NCI-H146 treated with DMSO at 0.1 percent for 48 hours (cell line): ENCODE measurements around the gene PDCD11.
A peak's percentile ranks its signal among the peaks of the same experiment; 100 is the strongest.
"Not testable (repeated sequence)": the region's sequence is repeated elsewhere in the genome, so short reads cannot be mapped to it uniquely, and the experiment has no call there.

Source experiments
- DNase-seq: peaks from one replicate; lab custom pipeline; 2025; ENCODE audit not compliant: unreplicated experiment; lab: John Stamatoyannopoulos, UW

The PDCD11 gene, protein sequence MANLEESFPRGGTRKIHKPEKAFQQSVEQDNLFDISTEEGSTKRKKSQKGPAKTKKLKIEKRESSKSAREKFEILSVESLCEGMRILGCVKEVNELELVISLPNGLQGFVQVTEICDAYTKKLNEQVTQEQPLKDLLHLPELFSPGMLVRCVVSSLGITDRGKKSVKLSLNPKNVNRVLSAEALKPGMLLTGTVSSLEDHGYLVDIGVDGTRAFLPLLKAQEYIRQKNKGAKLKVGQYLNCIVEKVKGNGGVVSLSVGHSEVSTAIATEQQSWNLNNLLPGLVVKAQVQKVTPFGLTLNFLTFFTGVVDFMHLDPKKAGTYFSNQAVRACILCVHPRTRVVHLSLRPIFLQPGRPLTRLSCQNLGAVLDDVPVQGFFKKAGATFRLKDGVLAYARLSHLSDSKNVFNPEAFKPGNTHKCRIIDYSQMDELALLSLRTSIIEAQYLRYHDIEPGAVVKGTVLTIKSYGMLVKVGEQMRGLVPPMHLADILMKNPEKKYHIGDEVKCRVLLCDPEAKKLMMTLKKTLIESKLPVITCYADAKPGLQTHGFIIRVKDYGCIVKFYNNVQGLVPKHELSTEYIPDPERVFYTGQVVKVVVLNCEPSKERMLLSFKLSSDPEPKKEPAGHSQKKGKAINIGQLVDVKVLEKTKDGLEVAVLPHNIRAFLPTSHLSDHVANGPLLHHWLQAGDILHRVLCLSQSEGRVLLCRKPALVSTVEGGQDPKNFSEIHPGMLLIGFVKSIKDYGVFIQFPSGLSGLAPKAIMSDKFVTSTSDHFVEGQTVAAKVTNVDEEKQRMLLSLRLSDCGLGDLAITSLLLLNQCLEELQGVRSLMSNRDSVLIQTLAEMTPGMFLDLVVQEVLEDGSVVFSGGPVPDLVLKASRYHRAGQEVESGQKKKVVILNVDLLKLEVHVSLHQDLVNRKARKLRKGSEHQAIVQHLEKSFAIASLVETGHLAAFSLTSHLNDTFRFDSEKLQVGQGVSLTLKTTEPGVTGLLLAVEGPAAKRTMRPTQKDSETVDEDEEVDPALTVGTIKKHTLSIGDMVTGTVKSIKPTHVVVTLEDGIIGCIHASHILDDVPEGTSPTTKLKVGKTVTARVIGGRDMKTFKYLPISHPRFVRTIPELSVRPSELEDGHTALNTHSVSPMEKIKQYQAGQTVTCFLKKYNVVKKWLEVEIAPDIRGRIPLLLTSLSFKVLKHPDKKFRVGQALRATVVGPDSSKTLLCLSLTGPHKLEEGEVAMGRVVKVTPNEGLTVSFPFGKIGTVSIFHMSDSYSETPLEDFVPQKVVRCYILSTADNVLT (N-terminal part only)

DNA sequence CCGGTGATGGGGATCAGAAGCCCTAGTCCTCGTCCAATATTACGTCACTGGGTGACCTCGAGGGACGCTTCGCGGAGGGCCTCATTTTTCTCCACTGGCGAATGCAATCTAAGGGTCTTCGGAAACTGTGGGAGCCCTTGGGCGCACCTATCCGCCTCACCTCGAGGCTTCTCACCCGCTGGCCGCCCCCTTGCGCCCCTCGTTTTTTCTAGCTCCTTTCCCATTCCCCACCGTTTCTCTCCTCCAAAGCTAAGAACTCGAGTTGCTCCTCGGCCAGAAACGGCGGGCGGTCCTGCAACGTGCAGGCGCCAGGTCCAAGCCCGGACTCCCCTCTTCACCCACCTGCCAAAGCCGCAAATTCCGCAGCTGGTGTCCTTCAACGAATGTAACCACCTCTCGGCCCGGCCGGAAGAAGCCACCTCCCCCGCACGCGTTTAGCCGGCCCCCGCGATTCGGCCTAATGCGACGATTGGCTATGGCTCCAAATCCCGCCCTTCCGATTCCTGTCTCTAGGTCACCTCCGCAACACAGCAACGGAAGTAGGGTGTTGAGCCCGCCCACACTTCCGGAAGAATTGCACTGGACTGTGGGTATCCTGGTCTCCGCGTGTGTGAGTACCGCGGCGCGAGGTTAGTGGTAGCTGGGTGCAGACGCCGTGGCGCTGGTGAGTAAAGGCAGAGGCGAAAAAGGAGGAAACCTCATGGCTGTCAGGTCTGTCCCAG is at the start of gene PDCD11, which contains the start of gene ATP5MK:
Gene PDCD11, plus strand, starts transcription at position 560 of the 722 bp plus-strand sequence. CDS start 1,801 bp downstream, outside the sequence.
Gene ATP5MK, minus strand, starts transcription at position 409 of the 722 bp plus-strand sequence. CDS start 4,018 bp downstream, outside the sequence.
- DNase-seq = peak; percentile 97

DNA sequence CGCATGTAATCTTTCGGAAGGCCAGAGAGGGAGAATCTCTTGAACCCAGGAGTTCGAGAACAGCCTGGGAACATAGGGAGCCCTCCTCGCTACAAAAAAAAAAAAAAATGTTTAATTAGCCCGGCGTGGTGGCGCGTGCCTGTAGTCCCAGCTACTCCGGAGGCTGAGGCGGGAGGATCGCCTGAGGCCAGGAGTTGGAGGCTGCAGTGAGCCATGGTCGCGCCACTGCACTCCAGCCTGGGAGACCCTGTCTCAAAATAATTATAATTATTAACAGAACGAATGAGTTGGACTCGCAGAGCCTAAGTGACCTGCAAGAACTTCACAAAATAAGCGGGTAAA is 46.3 kb upstream of the PDCD11 start:
- no peak for DNase-seq

DNA sequence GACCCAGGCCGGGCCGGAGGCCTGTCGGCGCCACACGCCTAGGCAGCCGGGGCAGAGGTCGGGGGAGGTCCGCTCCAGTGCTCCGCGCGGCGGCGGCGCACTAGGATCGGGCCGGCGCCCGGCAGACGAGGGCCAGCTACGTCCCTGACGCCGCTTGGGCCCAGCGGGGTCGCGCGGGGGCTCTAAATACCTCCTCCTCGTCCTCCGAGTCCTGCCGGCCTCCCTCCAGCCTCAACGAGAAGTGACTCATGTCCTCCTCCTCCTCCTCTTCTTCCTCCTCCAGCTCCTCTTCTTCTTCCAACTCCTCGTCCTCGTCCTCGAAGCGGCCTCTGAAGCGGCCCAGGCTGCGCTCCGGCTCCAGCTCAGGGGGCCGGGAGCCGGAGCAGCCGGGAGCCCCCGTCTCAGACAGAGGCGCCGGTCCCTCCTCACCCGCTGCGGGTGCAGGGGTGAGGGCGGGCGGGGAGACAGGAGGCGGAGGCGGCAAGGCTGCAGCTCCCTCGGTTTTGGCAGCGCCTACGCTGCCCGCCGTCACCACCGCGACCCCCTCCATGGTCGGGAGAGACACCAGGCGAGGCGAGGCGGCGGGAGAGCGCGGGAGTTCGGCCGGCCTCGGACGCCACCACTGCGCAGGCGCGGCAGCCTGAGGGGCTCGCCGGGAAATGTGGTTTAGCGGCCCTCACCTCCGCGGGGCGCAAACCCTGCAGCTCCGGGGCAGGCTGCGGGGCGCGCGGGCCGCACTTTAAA is 45.7 kb upstream of the PDCD11 start, which contains the start of gene PCGF6:
Gene PCGF6, minus strand, starts transcription at position 624 of the 744 bp plus-strand sequence. Its CDS starts 74 bp downstream, at position 550.
- peak; percentile 75 for DNase-seq

DNA sequence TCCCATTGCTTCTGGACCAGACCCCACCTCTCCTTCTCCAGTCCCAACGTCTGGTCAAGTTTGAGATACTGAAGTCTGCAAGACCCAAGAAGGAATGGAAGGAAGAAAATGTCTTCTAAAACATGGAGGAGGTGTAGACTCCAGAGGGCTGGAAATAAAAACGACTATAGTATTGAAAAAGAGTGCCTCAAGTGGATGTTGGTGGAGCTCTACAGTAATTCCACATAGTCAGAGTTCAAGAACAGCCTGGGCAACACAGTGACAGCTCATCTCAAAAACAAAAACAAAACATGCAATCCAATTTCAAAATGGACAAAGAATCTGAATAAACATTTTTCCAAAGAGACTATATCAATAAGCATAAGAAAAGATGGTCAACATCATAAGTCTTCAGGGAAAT is 43.1 kb upstream of the PDCD11 start:
- DNase-seq = no peak

DNA sequence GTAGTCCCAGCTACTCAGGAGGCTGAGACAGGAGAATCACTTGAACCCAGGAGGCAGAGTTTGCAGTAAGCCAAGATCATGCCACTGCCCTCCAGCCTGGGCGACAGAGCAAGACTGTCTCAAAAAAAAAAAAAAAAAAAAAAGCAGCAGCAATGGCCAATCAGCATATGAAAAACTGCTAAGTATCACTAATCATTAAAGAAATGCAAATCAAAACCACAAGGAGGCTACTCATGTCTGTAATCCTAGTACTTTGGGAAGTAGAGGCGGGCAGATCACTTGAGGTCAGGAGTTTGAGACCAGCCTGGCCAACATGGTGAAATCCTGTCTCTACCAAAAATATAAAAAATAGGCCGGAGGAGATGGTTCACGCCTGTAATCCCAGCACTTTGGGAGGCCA is 41.9 kb upstream of the PDCD11 start:
- DNase-seq = not testable (repeated sequence)

DNA sequence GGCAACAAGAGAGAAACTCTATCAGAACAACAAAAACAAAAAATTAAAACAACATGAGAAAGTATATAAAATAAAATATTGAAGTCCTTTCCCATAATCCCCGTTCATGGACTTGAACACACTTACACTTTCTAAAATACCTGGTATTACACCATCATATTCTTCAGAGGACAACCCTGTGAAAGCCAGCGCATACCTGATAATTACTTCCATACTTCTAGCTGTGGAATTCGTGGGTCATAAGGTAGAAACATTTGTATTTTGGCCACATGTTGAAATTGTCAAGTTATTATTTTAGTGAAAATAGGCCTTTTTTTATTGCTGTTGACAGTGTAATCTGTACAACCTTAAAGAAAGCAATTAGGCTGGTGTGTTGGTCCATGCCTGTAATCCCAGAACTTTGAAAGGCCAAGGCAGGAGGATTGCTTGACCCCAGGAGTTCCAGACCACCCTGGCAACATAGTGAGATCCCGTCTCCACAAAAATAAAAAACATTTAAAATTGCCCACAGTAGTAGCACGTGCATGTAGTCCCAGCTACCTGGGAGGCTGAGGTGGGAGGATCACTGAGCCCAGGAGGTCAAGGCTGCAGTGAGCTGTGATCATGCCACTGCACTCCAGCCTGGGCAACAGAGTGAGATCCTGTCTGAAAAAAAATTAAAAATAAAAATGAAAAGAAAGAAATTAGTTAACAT is 40.4 kb upstream of the PDCD11 start:
- DNase-seq = no peak

DNA sequence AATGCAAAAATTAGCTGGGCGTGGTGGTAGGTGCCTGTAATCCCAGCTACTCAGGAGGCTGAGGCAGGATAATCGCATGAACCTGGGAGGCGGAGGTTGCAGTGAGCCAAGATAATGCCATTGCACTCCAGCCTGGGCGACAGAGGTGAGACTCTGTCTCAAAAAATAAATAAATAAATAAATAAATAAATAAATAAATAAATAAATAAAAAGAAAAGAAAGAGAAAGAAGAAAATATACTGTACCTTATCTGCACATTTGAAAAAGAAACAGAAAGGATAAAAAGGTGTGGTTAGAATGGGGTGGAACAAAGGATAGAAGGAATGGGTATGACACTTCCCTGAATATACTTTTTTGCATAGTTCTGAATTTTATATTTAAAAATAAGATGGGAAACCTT is 36.9 kb upstream of the PDCD11 start:
- DNase-seq = not testable (repeated sequence)

DNA sequence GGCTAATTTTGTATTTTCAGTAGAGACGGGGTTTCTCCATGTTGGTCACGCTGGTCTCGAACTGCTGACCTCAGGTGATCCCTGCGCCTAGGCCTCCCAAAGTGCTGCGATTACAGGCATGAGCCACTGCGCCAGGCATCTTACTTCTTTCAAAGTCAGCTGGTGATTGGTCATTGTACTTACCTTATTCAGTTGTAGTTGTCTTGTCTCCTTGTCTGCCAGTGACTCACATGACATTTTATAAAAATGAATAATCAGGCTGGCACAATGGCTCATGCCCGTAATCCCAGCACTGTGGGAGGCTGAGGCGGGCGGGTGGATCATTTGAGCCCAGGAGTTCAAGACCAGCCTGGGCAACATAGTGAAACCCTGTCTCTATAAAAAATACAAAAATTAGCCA is 35.6 kb upstream of the PDCD11 start:
- DNase-seq = not testable (repeated sequence)

DNA sequence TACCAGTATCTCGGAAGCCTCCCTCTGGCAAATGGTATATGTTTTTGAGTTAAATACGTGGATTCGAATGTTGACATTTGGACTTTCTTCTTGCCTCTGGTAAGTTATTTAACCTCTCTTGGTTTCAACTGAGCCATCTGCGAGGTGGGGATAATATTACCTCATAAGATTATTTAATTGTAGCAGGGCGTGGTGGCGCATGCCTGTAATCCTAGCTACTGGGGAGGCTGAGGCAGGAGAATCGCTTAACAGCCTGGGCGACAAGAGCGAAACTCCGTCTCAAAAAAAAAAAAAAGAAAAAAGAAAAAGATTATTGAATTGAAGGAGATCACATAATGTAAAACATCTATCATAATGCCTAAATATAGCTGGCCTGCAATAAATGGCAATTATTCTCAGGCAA is 29.0 kb upstream of the PDCD11 start:
- DNase-seq = no peak

DNA sequence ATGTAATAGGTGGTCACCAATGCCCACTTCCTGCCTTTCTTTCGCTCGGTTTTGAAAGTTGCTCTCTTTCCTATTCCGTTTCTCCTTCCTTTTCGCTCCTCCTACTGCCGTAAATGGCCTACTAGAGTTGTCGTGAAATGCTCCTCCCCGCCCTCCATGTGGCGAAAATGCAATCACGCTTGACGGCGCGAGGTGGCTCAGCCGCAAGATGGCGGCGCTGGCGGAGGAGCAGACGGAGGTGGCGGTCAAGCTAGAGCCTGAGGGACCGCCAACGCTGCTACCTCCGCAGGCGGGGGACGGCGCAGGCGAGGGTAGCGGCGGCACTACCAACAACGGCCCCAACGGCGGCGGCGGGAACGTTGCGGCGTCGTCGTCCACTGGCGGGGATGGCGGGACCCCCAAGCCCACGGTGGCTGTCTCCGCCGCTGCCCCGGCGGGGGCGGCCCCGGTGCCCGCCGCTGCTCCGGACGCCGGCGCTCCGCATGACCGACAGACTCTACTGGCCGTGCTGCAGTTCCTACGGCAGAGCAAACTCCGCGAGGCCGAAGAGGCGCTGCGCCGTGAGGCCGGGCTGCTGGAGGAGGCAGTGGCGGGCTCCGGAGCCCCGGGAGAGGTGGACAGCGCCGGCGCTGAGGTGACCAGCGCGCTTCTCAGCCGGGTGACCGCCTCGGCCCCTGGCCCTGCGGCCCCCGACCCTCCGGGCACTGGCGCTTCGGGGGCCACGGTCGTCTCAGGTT is 28.5 kb upstream of the PDCD11 start, which contains the start of gene TAF5:
Gene TAF5, plus strand, starts transcription at position 195 of the 737 bp plus-strand sequence. Its CDS starts 14 bp downstream, at position 209.
- peak; percentile 95 for DNase-seq

DNA sequence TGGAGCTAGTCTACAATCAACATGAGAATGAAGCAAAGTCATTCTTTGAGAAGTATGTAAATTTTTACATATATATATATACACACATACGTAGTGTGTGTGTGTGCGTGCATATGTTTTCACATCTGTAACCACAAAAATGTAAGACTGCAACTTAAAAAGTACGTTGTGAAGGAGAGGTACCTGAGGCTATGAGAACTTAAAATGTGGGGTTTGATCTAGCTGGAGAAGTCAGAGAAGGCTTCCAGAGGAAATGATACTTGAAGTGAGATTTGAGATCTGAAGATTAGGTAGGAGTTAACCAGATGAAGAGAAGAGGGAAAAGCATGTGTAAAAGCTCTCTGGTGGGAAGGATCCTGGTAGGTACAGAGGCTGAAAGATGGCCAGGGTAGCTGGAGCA is 22.9 kb upstream of the PDCD11 start:
- DNase-seq = no peak

DNA sequence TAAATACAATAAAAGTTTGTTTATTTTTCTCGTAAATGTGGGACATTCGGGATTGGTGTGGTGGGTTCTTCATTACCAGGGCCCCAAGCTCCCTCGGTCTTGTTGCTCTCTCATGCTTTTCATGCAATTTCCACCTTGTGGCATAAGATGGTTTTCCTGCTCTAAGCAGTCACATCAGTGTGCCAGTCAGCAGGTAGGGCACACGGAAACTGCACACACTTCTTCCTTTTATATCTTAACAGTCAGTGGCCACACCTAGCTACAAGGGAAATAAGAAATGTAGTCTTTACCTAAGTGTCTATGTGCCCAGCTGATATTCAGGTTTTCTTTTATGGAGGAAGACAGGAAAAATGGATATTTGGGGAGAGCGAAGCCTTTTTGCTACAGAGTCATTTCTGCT is 22.2 kb upstream of the PDCD11 start:
- no peak for DNase-seq

DNA sequence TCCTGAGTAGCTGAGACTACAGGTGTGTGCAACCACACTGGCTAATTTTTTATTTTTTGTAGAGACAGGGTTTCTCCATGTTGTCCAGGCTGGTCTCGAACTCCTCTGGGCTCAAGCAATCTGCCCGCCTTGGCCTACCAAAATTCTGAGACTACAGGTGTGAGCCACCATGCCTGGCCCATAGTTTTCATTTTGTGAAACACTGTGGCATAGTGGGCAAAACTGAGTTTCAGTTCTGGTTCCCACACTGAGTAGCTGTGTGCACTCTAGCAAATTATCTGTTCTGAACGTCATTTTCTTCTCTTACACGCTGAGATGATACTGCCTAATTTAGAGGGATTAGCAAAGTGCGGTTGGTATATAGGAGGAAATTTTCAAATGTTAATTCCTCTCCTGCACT is 13.7 kb upstream of the PDCD11 start:
- DNase-seq = no peak

DNA sequence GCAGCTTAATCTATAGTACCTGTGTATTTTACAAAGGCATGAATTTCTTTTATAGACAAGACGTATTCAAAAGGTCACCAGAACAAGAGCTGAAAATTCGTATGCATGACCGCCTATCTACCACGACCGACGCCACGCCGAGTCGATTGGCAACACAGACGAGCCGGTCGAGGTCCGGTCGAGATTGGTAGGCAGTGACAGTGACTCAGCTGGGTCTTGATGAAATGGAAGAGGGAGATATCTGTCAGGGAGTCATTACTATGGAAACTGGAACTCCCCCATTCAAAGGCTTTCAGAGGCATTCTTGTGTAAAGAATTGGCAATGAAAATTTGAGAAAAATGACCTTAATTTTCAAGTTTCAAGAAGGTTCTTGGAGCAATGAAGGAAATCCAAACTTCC is 2.2 kb upstream of the PDCD11 start:
- no peak for DNase-seq

DNA sequence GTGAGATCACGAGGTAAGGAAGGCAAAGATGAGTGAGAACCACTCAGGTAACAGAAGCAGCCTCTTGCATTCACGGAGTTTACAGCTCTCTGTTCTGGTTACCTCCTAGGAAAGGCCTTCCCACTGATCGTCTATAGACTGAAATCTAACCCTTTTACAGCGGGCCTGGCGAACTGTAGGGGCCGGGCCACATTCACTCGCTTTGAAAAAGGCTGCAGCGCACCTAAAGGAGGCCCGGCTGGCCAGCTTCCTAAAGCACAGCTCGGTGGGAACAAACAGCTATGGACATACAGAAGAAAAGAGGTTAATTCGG is 716 bp upstream of the PDCD11 start:
- DNase-seq = peak; percentile 5

DNA sequence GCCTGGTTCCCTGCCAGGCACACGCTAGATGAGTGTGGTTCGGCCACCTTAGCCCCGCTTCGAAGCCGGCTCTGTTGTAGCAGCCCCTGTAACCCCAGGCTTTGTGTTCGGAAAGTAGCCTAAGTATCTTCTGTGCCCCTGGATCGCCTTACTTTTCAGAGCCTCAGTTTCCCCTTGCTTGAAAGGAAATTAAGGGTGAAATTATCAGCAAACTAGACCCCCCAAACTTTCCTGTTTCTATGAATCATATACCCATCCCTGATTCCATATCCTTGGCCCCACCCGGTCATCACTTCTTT is 312 bp downstream of the PDCD11 start:
- no peak for DNase-seq

DNA sequence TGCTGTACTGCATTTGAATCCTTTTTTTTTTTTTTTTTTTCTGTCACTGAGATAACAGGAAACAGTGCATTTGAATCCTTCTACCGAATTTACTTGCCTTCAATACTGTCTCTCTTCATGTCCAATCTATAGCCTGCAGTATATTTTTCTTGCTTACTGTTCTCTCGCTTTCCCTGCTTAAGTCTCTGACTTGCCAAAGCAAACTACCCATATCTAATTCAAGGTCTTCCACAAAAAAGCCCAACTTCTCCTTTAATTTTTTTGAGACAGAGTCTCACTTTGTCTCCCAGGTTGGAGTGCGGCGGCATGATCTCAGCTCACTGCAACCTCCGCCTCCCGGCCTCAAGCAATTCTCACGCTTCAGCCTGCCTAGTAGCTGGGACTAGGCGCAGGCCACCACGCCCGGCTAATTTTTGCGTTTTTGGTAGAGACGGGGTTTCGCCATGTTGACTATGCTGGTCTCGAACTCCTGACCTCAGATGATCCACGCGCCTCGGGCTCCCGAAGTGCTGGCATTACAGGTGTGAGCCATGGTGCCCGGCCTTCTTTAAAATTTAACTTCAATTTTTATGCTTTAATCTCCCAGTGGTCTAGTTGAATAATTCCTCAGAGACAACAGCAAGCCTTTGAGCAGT is 882 bp downstream of the PDCD11 start:
- DNase-seq = no peak

DNA sequence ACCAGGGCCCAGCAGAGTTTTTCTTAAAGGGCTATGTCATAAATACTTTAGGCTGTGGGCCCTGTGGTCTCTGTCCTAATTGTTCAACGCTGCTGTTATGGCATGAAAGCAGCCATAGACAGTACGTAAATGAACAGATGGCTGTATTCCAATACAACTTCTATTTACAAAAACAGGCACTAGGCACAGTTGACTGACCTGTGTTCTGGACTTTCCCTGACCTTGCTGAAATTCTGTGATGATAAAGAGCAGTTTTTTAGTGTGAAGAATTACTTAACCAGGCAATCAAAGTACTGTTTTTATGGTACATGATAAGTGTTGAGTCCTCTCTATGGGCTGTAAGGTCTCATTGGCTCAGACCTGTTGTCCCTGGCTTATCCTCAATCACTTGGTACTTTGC is 17.1 kb downstream of the PDCD11 start:
- DNase-seq = no peak
